Daoy (cell line): ENCODE results near the gene CASP14. TPM values are rescaled to one million over a fixed set of nuclear protein-coding genes. Genes with fewer than 3 reads are reported as not detected.

Source experiments
- total RNA-seq: library from RNA; depleted of rRNA; stranded (reverse); fragments of >200 nt; shearing (Covaris generic); gene quantifications from 2 replicates; pipeline ENCODE4 v1.2.3, GENCODE V29; 2014; rRNA removed

The CASP14 gene
- total RNA-seq, 1 experiment from 2014 or later, result not detected

Other genes with a start within 250 kb of the CASP14 start
- not detected in 2 replicates for gene OR7A5, start 214.3 kb upstream of the CASP14 start, total RNA-seq
- not detected in 2 replicates for gene OR7C1, start 214.3 kb upstream of the CASP14 start, total RNA-seq
- gene OR7A10, start 200.6 kb upstream of the CASP14 start, total RNA-seq, result not detected in 2 replicates
- not detected in 2 replicates for gene OR7A17, start 163.3 kb upstream of the CASP14 start, total RNA-seq
- not detected in 2 replicates for gene OR7C2, start 108.0 kb upstream of the CASP14 start, total RNA-seq
- 1.4 TPM in 1 of 2 replicates, not detected in the other for gene SLC1A6, start 69.6 kb upstream of the CASP14 start, total RNA-seq
- gene OR1I1, start 32.7 kb downstream of the CASP14 start, total RNA-seq, result not detected in 2 replicates
- gene SYDE1, start 57.9 kb downstream of the CASP14 start, total RNA-seq, result 33.0 and 38.6 TPM in 2 replicates
- gene NOTCH3, start 151.5 kb downstream of the CASP14 start, total RNA-seq, result 0.97 and 1.0 TPM in 2 replicates
- 0.11 TPM in 1 of 2 replicates, not detected in the other for gene EPHX3, start 183.0 kb downstream of the CASP14 start, total RNA-seq